Peyer's patch (tissue), 4 donors: ENCODE measurements around the gene TRIM24. TPM values are rescaled to one million over a fixed set of nuclear protein-coding genes. Genes with fewer than 3 reads are reported as not detected.

Source experiments
- DNase-seq, 3 donors: peaks; one replicate each; pipeline ENCODE4 v3.0.0-alpha.2; 2017 to 2019
- H3K27ac ChIP-seq, 4 donors: fragments of 200-600 bp; sonication (generic); one replicate each; pipeline ENCODE4 v1.5.1; 2016 to 2019
- H3K27me3 ChIP-seq, 2 donors: fragments of 200-600 bp; sonication (generic); one replicate each; pipeline ENCODE4 v1.5.1; 2019
- H3K36me3 ChIP-seq, 3 donors: fragments of 200-600 bp; sonication (generic); one replicate each; pipeline ENCODE4 v1.5.1; 2016 to 2019
- H3K4me1 ChIP-seq, 4 donors: fragments of 200-600 bp; sonication (generic); one replicate each; pipeline ENCODE4 v1.5.1; 2016 to 2019
- H3K4me3 ChIP-seq, 4 donors: fragments of 200-600 bp; sonication (generic); 1 replicate in 3 of 4; 2 replicates in 1 of 4; pipeline ENCODE4 v1.5.1; 2016 to 2019; ENCODE audit warnings: mild to moderate bottlenecking in 1 of 4
- H3K9me3 ChIP-seq, 4 donors: fragments of 200-600 bp; sonication (generic); one replicate each; pipeline ENCODE4 v1.5.1; 2016 to 2019; ENCODE audit warnings: mild to moderate bottlenecking in 1 of 4
- POLR2A ChIP-seq, 2 donors: fragments of 450-650 bp; IDR thresholded peaks; one replicate each; pipeline ENCODE4 v1.5.1; 2017; ENCODE audit warnings: antibody characterized with exemption in 2 of 2, mild to moderate bottlenecking in 2 of 2, moderate library complexity in 2 of 2
- total RNA-seq, 4 donors: library from RNA; depleted of rRNA; stranded (reverse); fragments of >200 nt; gene quantifications; one replicate each; pipeline ENCODE4 v1.1.0, GENCODE V29; 2016
- TF ChIP-seq, protein P1 (sequence below), 6 experiments: fragments of 450-650 bp in 4 of 6; fragments of 200-600 bp in 2 of 6; sonication (generic) in 1 of 6; IDR thresholded peaks; one replicate each; pipeline ENCODE4 v1.5.1; 2017 to 2019; ENCODE audit warnings: antibody characterized with exemption in 6 of 6, mild to moderate bottlenecking in 3 of 6, moderate library complexity in 1 of 6

Gene TRIM24
- total RNA-seq, 4 donors from 2014 or later: 15.7 to 18.7 (median 16.6) TPM

GRCh38 chr7:138625084-138625848, 165.2 kb downstream of the TRIM24 start:
- TF ChIP-seq POLR2A (IDR thresholded peaks at IDR 0.05): no peak
- TF ChIP-seq, protein P1, sequence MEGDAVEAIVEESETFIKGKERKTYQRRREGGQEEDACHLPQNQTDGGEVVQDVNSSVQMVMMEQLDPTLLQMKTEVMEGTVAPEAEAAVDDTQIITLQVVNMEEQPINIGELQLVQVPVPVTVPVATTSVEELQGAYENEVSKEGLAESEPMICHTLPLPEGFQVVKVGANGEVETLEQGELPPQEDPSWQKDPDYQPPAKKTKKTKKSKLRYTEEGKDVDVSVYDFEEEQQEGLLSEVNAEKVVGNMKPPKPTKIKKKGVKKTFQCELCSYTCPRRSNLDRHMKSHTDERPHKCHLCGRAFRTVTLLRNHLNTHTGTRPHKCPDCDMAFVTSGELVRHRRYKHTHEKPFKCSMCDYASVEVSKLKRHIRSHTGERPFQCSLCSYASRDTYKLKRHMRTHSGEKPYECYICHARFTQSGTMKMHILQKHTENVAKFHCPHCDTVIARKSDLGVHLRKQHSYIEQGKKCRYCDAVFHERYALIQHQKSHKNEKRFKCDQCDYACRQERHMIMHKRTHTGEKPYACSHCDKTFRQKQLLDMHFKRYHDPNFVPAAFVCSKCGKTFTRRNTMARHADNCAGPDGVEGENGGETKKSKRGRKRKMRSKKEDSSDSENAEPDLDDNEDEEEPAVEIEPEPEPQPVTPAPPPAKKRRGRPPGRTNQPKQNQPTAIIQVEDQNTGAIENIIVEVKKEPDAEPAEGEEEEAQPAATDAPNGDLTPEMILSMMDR (IDR thresholded peaks at IDR 0.05): no peak
- no peak overlapping the region for H3K4me3 ChIP-seq
- no peak for DNase-seq

GRCh38 chr7:138625849-138626230, 165.8 kb downstream of the TRIM24 start:
- H3K4me3 ChIP-seq: no peak overlapping the region
- H3K27me3 ChIP-seq: no peaks in the 10 kb centered on the region
- H3K9me3 ChIP-seq: no peaks in the 10 kb centered on the region
- H3K36me3 ChIP-seq: no peaks in the 10 kb centered on the region
- H3K27ac ChIP-seq: no peak overlapping the region
- no peaks in the 10 kb centered on the region for H3K4me1 ChIP-seq
- TF ChIP-seq, protein P1 (IDR thresholded peaks at IDR 0.05): no peak
- no peak for TF ChIP-seq POLR2A (IDR thresholded peaks at IDR 0.05)
- no peak for DNase-seq

More at GRCh38 chr7:138625084-138625848, 165.2 kb downstream of the TRIM24 start:
- no peaks in the 10 kb centered on the region for H3K36me3 ChIP-seq
- no peaks in the 10 kb centered on the region for H3K27me3 ChIP-seq
- no peaks in the 10 kb centered on the region for H3K9me3 ChIP-seq
- no peaks in the 10 kb centered on the region for H3K4me1 ChIP-seq
- no peak overlapping the region for H3K27ac ChIP-seq

- H3K9me3 ChIP-seq: no peaks in the 10 kb centered on the region
- H3K4me3 ChIP-seq: no peak overlapping the region
- no peaks in the 10 kb centered on the region for H3K4me1 ChIP-seq
- H3K27ac ChIP-seq: no peak overlapping the region
- H3K36me3 ChIP-seq: no peaks in the 10 kb centered on the region
- H3K27me3 ChIP-seq: no peaks in the 10 kb centered on the region
- TF ChIP-seq, protein P1 (IDR thresholded peaks at IDR 0.05): no peak
- TF ChIP-seq POLR2A (IDR thresholded peaks at IDR 0.05): no peak
- DNase-seq: no peak
Measured at GRCh38 chr7:138626846-138627245, 166.8 kb downstream of the TRIM24 start.

GRCh38 chr7:138627361-138627760, 167.3 kb downstream of the TRIM24 start:
- no peaks in the 10 kb centered on the region for H3K36me3 ChIP-seq
- no peaks in the 10 kb centered on the region for H3K4me1 ChIP-seq
- no peaks in the 10 kb centered on the region for H3K9me3 ChIP-seq
- H3K27me3 ChIP-seq: no peaks in the 10 kb centered on the region
- DNase-seq: no peak
- no peak overlapping the region for H3K27ac ChIP-seq
- TF ChIP-seq POLR2A (IDR thresholded peaks at IDR 0.05): no peak
- TF ChIP-seq, protein P1 (IDR thresholded peaks at IDR 0.05): no peak
- no peak overlapping the region for H3K4me3 ChIP-seq

DNA sequence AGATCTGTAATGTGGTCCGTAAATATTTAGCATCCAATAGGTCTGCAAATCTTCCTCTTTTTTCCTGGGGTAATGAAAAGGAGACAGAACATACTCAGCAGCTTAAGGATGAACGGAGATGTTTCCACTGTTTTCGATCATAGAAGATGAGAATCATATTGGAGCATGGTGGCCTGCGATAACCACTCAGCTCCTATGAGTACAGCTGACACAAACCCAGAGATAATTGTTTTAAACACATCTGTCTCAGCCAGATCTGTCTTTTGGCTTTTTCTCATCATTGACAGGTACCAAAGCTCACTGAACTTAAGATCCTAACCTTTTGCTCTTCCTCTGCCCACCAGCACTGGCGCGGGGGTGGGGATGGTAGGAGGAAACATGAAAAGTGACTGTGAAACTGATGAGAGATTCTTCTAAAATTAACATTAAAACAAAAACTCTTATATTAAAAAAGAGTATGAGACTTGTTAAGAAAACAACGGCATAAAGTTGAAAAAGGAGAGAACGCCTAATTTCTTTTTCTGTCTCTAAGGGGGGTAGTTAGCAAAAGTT, 170.1 kb downstream of the TRIM24 start:
- H3K27ac ChIP-seq: no peak overlapping the region
- H3K4me1 ChIP-seq: no peaks in the 10 kb centered on the region
- DNase-seq: no peak
- TF ChIP-seq, protein P1 (IDR thresholded peaks at IDR 0.05): no peak
- no peak for TF ChIP-seq POLR2A (IDR thresholded peaks at IDR 0.05)
- no peaks in the 10 kb centered on the region for H3K27me3 ChIP-seq
- no peak overlapping the region for H3K4me3 ChIP-seq
- H3K36me3 ChIP-seq: no peaks in the 10 kb centered on the region
- no peaks in the 10 kb centered on the region for H3K9me3 ChIP-seq
